CD4-positive, alpha-beta T cell treated with Interleukin-15 for 1 hour (primary cell): ENCODE measurements around the gene COG3.

ENCODE experiments used
- DNase-seq: peaks from one replicate; pipeline ENCODE4 v3.0.0-alpha.2; 2020

The COG3 gene

DNA sequence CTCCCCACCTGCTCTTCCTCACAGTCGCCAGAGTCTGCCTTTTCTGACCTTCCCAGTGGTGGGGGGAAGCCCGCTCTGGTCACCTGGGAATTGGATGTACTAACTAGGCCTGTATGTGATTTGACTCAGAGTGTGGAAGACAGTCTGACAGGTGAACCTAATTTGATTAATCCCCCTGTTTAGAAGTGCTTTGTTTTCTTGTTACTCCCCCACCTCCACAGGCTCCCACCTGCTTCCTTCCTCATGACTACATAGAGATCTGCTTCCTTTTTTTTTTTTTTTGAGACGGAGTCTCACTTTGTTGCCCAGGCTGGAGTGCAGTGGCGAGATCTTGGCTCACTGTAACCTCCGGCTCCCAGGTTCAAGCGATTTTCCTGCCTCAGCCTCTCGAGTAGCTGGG, 44.0 kb downstream of the COG3 start:
- no peak for DNase-seq

DNA sequence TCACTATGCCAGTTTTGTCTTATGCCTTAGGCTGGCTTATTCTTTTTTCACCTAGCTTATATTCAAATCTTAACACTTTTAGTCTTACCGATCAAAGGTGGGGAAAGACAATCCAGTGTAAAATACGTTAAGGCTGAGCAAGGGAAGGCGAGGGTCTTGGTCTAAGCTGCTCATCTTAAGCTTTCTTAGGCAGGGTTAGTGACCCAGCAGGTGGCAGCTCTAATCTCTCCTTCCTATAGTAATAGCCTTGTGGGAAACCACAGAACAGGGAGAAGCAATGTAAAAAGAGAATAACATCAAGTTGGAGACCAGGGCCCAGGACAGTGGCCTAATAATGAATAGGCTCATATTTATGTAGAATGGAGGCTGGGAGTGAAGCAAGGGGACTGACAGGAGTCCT, 45.9 kb downstream of the COG3 start:
- no peak for DNase-seq

DNA sequence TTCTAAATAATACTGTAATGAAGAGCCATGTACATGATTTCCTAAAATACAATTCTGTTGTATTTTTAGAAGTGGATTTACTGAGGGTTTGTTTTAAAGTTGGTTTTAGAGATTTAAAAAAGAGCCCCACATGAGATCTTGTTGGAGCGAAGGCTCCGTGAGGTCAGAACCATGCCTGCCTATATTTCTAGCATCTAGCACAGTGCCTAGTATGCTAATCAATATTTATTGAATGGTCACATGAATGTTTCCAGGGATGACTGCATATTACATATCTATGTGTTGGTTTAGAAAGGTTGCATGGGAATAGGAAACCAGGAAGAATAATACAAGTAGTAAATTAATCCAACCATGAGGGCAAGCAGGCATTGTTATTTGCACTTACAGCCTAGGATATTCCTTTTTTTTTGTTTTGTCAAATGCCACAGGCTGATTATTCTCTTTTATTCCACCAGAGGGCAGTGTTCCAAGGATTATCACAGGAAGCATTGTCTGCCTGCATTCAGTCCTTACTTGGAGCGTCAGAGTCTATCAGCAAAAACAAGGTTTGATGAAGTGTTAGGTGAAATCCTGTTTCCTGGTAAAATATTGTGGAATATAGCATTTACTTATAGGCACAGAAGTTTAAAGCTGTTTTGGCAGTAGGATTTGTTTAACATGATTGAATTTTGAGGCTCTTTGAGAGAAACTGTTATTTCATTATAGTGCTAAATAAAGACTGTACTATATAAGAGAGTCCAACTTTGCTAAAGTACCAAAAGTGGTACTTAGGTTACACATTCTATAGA, 46.8 kb downstream of the COG3 start:
- peak; percentile 18 for DNase-seq

DNA sequence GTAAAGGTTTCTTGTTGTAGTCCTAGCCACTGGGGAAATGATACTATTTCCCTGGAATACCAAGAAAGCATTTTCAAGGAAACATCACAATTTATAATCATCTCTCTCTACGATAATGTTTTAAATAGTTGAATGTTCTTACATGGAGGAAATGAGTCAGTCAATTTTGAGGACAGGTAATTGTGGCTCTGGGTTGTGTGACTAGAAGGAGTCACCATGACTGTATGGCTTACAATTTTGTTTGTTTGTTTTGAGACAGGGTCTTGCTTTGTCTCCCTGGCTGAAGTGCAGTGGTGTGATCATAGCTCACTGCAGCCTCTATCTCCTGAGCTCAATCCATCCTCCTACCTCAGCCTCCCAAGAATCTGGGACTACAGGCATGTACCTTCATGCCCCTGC, 47.4 kb downstream of the COG3 start:
- DNase-seq = no peak

DNA sequence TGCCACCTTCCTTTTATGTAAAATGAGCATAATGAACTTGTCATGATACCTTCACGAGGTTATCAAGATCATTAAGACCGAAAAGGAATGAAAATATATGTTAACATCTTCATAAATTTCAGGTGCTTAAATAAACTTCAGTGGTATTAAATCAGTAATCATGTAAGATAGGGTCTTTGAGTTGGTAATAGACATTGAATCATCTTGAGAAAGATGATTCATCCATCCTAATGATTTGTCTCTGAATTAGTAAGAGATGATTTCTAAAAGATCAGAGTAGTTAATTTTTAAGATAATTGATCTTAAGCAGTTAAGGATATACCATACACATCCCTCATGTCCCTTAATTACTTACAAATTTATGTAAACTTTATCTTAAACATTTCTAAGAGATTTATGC, 52.0 kb downstream of the COG3 start:
- no peak for DNase-seq

DNA sequence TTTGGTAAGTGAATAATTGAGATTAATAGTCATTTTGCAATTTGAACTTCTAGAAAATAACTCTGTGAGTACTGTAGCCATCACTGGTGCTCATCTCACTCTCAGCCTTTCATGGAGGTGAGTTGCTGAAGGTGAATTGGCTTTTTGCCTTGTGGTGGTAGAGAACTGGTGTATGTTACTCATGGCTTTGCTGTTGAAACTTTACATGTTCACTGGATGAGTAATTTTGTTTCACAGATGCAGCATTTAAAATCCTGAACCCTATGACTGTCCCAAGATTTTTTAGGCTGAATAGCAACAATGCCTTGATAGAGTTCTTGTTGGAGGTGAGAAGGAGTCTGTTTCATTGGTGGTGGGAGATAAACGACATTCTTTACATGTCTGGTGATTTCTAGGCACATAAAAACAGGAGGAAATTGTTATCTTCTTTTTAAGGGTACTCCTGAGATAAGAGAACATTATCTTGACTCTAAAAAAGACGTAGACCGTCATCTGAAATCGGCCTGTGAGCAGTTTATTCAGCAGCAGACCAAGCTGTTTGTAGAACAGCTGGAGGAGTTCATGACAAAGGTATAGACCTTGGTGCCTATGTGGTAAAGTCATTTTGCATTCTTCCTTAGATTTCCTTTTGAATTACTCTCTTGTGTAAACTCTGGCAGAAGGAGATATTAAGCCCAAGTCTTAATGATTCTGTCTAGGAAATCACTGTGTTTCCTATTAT, 53.9 kb downstream of the COG3 start:
- DNase-seq = no peak

DNA sequence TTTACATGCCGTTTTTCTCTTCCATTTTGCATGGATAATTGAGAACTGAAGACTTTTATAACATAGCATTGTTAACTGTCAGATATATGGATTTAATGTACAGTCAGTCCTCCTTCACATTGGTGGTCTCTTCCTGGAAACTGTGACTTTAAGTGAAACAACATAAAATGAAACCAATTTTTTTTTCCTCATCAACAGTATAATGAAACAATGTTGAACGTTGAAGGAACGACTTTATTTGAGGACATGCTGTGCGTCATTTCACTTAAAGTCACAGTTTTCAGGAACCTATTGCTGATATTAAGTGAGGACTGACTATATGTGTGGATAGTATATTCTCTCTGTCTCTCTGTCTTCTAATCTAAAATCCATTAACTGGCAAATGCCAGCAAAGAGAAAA, 54.8 kb downstream of the COG3 start:
- DNase-seq = no peak

DNA sequence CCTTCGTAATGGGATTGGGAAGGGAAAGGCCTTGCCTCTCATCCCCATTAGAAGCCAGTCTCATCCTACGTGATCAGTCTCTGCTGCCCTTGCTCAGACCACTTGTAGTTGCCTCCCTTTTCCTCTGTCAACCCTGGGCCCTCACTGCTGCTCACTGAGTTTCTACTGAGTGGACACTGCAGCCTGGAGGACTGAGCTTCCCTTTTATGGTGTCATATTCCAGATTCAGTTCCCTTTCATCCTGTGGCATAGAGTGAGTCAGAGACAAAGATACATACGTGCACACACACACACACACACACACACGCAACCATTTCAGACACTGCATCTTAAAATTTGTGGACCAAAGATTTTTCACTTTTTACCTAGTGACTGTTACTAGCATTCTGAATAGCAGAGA, 56.6 kb downstream of the COG3 start:
- peak; percentile 37 for DNase-seq

DNA sequence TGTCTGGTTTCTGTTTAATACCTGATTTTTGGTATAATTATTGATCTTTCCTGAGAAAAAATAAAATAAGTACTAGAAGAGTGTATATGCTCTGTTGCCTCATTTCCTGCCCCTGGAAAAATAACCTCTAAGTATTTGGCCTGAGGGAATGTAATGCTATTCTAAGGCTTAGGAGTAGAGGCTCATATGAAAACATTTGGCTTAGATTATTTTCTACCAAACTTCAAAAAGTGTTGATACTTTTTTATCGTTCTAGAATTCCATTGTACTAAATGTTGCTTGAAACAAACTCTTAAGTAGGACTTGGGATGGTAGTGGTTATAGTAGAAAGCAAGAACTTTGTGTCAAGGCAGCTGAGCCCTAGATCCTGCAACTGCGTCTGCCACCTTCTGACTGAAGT, 57.8 kb downstream of the COG3 start:
- no peak for DNase-seq

DNA sequence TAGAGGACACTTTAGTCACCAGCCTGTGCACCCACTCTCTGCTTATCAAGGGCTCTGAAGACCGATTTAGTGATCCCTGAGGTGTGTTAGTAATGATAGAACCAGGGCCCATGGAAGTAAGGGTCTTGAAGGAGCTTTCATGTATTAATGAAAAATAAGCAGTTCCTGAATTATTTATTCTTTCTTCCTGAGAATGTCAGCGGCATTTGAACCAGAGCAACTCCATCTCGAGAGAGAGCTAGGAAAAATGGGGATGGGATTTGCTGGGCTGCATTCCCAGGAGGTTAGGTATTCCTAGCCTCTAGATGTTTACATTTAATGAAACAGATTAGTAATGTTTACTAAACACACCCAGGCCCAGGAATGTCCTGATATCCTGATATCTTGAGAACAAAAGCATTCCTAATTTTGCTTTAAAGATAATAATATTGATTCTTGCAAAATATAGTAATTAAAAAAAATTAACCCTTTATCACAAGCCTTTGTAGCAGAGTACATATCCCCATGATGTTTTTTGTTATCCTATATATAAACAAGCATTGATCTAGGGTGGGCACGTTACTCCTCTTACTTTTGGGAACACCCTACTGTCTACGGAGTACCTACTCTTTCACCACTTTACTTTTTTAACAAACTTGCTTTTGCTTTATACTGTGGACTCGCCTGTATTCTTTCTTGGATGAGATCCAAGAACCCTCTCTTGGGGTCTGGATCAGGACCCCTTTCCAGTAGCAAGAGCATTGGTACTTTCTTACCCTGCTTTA, 63.1 kb downstream of the COG3 start:
- DNase-seq = no peak

DNA sequence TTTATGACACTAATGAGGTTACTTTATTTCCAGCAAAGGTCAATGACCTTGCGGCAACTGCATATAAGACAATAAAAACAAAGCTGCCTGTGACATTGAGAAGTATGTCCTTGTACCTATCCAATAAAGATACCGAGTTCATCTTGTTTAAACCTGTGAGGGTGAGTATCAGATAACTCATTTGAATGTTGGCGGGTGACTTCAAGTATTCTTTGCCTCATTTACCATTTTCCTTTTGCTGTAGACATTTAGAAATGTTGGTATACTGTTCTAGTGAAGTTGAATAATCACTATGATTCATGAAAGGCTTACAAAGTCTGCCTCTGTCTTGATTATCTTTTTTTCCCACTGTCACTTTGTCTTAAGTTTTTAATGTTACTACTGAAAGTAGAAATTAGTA, 65.0 kb downstream of the COG3 start:
- no peak for DNase-seq

DNA sequence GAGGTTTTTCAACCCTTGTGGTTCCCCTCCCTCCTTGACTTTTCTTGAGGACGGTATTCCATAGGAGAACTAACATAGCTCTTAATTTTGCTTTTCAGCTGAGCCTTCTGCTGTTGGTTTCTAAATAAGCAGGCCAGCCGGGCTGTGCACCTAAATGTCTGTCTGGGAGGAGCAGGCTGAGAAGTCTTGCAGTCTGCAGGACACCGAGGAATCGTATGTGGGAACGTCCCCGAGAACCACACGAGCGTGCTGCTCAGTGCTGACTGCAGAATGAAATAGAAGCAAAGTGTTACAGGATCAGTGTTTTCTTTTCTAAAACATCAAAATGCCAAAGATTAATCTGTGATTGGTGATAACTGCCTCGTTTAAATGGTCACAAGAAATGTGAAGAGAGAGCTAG, 69.9 kb downstream of the COG3 start:
- DNase-seq = no peak

DNA sequence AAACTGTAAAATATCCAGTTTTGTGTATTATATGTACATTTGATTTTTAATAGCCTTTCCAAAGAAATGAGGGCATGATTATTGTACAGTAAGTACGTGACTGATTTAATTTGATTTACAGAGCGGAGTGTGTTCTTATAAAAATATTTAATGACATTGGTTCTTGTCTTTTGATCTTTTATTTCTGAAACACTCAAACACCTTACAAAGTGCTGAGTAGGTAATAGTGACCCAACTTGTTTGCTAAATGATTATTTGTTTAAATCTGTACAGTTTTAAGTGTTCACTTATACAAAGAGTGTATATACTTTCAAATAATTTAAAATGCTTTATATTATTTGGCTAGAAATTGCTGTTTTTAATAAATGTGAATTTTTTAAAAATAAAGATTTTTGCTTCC, 71.5 kb downstream of the COG3 start:
- no peak for DNase-seq

DNA sequence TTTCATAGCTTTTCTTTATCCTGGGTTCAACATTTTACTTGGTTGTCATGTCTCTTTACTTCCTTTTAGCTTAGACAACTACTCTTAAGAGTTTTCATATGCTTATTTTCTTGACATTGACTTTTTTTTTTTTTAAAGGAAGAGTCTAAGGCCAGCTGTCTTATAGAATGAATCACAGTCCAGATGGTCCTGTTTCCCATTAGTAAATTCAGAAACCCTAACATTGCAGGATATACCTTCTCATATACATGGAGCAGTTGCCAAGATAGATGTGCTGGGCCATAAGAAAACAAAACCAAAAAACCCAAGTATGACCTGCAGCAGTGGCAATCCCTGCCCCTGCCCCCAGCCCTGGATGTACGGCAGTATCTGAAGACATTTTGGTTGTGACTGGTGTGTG, 72.8 kb downstream of the COG3 start:
- DNase-seq = no peak

DNA sequence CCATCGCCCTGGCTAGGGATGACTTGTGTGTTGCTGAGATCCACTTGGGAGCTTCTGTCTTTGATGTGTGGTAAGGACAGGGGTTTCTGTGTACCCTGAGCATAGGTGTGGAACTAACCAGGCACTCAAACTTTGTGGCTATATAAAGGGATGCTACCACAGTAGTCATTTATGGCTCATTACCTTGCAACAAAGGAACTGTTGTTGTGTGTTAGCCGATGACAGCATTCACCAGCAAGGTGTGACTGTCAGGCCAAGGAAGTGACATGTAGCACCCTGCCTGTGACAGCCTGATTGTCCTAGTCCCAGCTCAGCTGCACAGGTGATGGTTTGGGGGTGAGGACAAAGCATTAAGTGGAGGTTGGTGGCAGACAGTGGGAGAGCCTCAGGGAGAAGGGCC, 73.6 kb downstream of the COG3 start:
- DNase-seq = no peak

DNA sequence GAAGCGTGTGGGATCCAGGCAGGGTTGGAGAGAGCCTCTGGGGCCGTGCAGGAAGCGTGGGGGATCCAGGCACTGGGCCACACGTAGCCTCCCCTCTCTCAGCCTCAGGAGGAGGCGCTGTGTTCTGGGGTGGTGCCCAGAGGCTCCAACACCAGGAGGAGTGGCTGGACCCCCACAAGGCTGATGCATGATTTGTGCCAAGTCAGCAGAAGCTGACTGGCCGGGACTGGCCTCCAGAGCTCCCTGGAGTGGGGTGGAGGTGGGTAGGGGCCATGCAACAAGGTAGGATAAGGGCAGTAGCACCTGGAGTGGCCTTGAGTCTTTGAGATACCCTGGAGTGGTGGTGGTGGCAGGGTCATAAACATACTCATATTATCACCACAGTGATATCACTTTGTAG, 75.5 kb downstream of the COG3 start:
- DNase-seq = no peak

DNA sequence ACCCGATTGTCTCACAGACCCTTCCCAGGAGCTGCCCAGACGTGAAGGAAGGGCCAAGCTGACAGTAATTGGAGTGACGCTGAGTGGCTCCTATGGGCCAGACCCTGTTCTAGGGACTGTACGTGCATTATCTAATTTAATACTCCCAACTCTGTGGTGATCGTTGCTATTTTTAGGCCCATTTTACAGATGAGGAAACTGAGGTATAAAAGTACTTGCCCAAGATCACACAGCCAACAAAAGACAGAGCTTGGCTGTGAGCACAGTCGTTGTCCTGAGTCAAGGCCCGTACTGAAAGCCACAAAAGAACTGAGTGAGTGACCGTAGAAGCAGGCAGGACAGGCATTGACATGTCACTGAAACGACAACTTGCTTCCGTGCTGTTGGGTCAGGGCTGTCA, 76.1 kb downstream of the COG3 start:
- DNase-seq = no peak

DNA sequence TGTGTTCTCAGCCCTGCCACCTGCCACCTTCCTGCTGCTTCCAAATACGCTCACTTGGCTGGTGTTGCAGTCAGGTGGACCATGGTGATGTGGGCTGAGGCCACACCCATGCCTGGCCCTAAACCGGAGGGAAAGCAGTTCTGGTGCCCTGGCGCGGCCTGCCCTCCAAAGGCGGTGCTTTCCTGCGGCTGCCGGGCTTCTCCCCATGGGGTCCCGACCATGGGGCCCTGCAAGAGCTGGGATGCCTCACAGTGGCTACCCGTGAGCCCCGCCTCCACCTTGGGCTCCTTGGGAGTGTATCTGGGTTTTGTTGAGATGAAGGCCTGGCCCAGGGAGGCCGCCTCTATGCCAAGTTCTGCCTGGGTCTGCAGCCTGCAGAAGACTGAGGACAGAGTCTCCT, 77.1 kb downstream of the COG3 start:
- DNase-seq = no peak

DNA sequence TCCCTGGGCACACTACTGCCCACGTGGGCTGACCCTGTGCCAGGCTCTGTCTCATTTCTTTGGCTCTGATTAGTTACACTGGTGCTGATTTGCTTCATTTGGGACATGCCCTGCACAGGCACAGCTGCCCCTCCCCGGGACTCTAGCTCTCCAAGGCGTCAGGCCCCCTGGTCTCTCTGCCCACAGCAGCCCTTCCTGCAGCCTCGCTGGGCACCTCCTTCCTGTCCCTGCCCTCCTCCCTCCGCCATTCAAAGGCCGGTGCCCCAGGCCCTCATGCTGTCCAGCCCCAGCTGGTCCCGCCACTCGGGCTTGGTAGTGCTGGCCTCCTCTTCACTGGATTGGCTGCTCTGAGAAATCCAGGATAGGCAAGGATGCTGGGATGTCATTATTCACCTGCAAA, 77.7 kb downstream of the COG3 start:
- DNase-seq = no peak

DNA sequence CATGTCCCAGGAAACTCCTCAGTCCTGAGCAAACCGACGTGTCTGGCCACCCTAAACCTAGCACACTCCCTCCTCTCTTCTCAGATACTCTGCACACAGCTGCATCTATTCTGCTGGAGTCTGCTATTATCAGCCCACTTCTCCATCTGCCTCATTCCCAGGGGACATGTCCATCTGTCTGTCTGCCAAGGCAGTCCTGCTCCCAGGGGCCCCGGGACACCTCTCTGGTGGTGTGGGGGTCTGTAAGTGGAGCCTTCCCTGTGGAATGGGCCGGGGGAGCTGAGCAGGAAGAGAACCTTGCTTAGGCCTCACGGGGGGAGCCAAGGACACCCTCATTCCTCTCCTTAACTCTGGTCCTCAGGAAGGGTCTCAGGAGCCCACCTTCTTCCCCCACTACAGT, 78.1 kb downstream of the COG3 start:
- DNase-seq = no peak

DNA sequence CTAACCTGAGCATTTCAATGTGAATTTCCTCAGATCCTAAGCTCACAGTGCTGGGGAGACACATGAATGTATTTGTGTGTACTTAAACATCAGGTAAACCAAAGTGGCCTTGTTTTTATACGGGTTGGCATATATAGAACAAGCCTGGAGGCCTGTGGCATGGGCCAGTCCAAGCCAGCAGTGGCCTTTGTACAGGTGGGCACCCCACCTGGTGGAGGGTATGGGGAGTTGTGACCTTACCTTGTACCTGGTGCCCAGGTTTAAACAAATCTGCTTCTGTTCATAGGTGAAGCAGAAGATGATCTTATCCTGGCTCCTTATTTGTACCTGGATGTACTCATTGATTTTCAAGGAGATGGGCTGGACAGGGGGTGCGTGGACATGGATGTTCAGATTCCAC, 79.8 kb downstream of the COG3 start:
- DNase-seq = no peak

DNA sequence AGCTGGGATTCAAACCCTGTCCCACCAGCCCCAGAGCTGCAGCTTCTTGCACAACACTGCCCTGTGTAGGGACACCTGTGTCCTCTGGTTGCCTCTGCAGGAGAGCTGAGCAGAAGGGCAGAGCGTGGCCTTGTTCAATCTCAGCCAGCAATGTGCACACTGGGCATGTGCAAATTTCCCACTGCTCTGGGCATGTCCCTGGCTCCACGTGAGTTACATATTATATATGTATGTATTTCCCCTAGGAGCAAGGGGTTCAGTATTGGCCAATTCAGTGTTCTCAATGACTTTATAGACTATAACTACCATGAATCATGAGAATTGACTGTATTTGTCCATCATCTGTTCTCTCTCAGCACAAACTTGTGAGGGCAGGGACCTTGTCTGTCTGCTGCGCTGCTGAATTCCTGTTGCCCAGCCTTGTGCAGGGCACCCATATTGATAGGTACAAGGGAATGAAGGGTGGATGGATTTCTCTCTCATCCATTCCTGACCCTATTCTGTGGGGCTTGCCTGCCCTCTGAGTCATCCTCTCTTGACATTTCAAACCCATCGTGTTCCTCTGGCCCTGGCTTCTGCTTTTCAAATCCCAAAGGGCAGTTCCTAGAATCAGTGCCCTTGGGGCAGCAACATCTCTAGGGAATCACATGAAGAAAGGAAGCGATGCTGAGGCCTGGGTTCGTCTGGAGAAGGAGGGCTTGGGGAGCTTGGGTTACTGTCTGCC, 81.1 kb downstream of the COG3 start:
- DNase-seq = no peak

DNA sequence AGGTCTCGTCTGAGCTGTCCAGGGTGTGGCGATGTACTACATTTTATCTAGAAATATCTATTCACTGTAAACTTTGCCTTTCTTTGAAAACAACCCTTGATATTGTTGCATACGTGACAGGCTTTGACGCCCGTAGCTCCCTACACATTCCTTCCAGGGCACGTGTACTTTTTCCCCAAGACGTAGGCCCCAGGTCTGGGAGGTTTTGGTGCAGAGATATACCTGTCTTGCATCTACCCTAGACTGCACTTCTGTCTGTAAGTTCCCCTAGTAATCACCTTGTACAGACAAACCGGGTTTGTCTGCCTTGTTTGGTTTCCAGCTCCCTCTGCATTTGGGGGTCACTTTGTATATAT, 81.6 kb downstream of the COG3 start:
- no peak for DNase-seq

DNA sequence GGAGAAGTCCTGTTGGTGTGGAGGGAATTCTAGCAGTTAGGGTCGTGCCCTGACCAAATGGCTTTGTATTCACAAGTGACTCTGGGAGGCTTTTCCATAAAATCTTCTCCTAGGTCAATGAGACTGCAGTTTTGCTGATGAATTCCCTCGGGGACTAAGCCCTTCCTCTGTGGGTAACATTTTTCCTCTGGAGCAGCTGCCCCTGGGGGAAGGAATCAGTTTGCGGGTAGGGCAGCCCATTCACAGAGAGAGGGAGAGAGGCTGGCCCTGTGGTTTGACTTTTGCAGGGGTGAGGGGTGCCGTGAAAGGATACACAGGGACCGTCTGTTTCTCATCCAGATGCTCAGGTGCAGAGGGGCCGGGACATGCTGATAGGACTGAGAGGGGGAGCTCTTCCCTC, 83.5 kb downstream of the COG3 start:
- no peak for DNase-seq
